ENCODE data around the gene TARS3. TPM values are rescaled to one million over a fixed set of nuclear protein-coding genes. Genes with fewer than 3 reads are reported as not detected.

TARS3 gene
- polyA plus RNA-seq, 2 of the 4 experiments (the other 2 are of a cell fraction), result 6.7 to 9.5 TPM

GRCh38 chr15:101689901-101690300, 34.4 kb downstream of the TARS3 start:
- no peak overlapping the region for H3K4me3 ChIP-seq
- H3K4me1 ChIP-seq, result peaks cover 9% of the 10 kb centered on the region; the same call in 2 of the 3 replicates
- TF ChIP-seq SMC3 (IDR thresholded peaks at IDR 0.05), result no peak
- TF ChIP-seq RAD21 (conservative IDR thresholded peaks at IDR 0.05 in 1 of 2, IDR thresholded peaks at IDR 0.05 in 1 of 2), result no peak
- TF ChIP-seq RFX5 (IDR thresholded peaks at IDR 0.05), result no peak
- no peak for TF ChIP-seq JUNB (IDR thresholded peaks at IDR 0.05)
- no peak for TF ChIP-seq BCL3 (IDR thresholded peaks at IDR 0.05)
- no peak for TF ChIP-seq ZC3H11A (IDR thresholded peaks at IDR 0.05)
- no peak for TF ChIP-seq POLR2AphosphoS2 (conservative IDR thresholded peaks at IDR 0.05; ENCODE audit: low read length)
- no peak for TF ChIP-seq CHD2 (IDR thresholded peaks at IDR 0.05; ENCODE audit: low read length, partially characterized antibody)
- no peak for TF ChIP-seq FOXS1 (CRISPR knock-in tag; IDR thresholded peaks at IDR 0.05)
- TF ChIP-seq CHD4 (IDR thresholded peaks at IDR 0.05; ENCODE audit: borderline replicate concordance), result no peak
- no peak for TF ChIP-seq JUN (IDR thresholded peaks at IDR 0.05)
- no peak for TF ChIP-seq ESRRA (IDR thresholded peaks at IDR 0.05; ENCODE audit: borderline replicate concordance, low read length)
- no peak for TF ChIP-seq HMGXB4 (CRISPR knock-in tag; IDR thresholded peaks at IDR 0.05; ENCODE audit: borderline replicate concordance)
- no peak for TF ChIP-seq HOXB13 (CRISPR knock-in tag; IDR thresholded peaks at IDR 0.05; ENCODE audit: low read depth)
- no peak for TF ChIP-seq E2F6 (IDR thresholded peaks at IDR 0.05; ENCODE audit: borderline replicate concordance, low read depth)
- TF ChIP-seq MAFK (IDR thresholded peaks at IDR 0.05; ENCODE audit: partially characterized antibody), result no peak
- no peak for TF ChIP-seq RNF2 (IDR thresholded peaks at IDR 0.05; ENCODE audit: borderline replicate concordance, low read depth)
- CTCF ChIA-PET, result interaction anchor here (0.5 kb wide), 1 partner anchor 561 kb away, joined by 3 read pairs; no protein-coding TSS in a partner anchor
- 81% methylated on average over 6 of the region's 6 CpGs for WGBS (ENCODE audit: missing lambda C conversion rate)
- ATAC-seq (no peak; a peak in 1 of 6 replicates), DNase-seq (ENCODE audit: low read depth in 1 of 2, low spot score in 1 of 2) (no peak), FAIRE-seq (no peak)
- POLR2A ChIA-PET, result no interaction called here
- H3K4me2 ChIP-seq, result no peak overlapping the region
- H3K27ac ChIP-seq, result no peak overlapping the region
- no peaks in the 10 kb centered on the region for H3K9me3 ChIP-seq

- no peak overlapping the region for H3K4me3 ChIP-seq
- POLR2A ChIA-PET, result no interaction called here
- FAIRE-seq (peak; percentile 81), ATAC-seq (no peak), DNase-seq (ENCODE audit: low read depth in 1 of 2, low spot score in 1 of 2) (no peak)
- H3K4me2 ChIP-seq, result no peak overlapping the region
- H3K27ac ChIP-seq, result no peak overlapping the region
- CTCF ChIA-PET, result interaction anchor here (1.0 to 1.4 kb wide), 3 partner anchors 10 to 12 kb away, joined by 3 to 4 read pairs (median 4); no protein-coding TSS in a partner anchor
- H3K4me1 ChIP-seq, result peaks cover 30% of the 10 kb centered on the region
- 90% methylated on average over 2 of the region's 2 CpGs for WGBS (ENCODE audit: missing lambda C conversion rate)
- H3K9me3 ChIP-seq, result no peaks in the 10 kb centered on the region
- no peak for TF ChIP-seq BCL3 (IDR thresholded peaks at IDR 0.05)
- no peak for TF ChIP-seq CBX8 (IDR thresholded peaks at IDR 0.05)
- no peak for TF ChIP-seq USF2 (IDR thresholded peaks at IDR 0.05)
- TF ChIP-seq HDAC2 (IDR thresholded peaks at IDR 0.05), result no peak
- no peak for TF ChIP-seq E2F6 (IDR thresholded peaks at IDR 0.05; ENCODE audit: borderline replicate concordance, low read depth)
- TF ChIP-seq MYC (IDR thresholded peaks at IDR 0.05; ENCODE audit: borderline replicate concordance, low read length), result no peak
- no peak for TF ChIP-seq TP53 (CRISPR knock-in tag; IDR thresholded peaks at IDR 0.05)
- no peak for TF ChIP-seq ZFP36 (IDR thresholded peaks at IDR 0.05; ENCODE audit: borderline replicate concordance, partially characterized antibody)
- TF ChIP-seq HEYL (CRISPR knock-in tag; IDR thresholded peaks at IDR 0.05), result no peak
Measured at GRCh38 chr15:101686718-101687117, 37.6 kb downstream of the TARS3 start.

Data from A549 (cell line).